NCI-H2081 (cell line): ENCODE results near the gene TMEM106C.
A peak's percentile ranks its signal among the peaks of the same experiment; 100 is the strongest.

Experiments used
- DNase-seq, 2 experiments: peaks; one replicate each; lab custom pipeline; 2025; lab: John Stamatoyannopoulos, UW

The TMEM106C gene

DNA sequence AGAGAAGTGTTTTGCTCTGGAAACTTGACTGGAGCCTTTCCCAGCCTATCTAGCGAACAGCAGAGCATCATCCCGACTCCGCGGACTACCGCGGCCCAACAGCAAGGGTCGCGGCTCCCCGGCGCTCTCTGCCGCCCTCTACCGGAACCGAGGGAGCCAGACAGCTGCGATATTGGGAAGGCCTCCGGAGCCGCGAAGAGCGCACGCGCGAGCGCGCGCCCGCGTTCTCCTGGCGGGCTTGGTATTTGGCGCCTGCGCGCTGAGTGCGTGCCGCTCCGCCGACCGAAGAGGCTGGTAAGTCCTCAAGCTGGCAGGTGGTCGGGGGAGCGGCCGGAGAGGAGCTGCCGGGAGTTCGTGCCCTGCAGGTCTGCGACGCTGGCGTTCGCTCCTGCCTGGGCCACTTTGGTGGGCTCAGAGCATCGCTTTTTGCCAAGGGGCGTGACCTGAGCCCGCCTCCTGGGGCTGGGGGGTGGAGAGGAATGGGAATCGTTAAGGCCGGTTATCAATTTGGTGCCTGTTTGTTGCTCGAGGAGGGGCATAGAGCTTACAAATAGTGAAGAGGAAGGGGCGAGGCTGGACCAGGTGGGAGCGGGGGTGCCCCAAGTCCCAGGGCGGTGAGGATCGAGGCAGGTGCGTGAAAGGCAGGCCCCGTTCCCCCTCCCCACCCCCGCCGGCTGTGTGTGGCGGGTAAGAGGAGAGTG lies at the start of gene TMEM106C:
TSS of gene TMEM106C (plus strand) at position 257 of the 701 bp plus-strand sequence. CDS start 641 bp downstream, outside the sequence.
- peak; percentile 90 to 92 for DNase-seq

DNA sequence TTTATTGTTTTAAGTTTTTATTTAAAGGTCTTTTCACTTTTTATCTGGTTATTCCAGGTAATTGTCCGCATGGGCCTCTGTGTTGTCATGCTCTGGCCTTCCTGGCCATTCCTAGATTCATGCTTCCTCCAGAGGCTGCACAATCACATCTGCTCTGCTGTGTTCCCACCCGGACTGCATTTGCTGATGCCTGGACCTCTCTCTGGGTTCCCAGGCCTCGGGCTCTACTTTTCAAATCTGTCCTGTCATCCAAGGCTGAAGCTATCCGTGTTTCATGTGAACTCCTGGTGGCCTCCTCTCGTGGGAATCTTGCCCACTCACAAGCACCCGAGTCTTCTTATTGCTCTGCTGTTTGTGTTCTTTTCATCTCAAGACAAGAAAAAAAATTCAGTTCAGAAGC lies 42.5 kb upstream of the TMEM106C start:
- DNase-seq = no peak

- no peak for DNase-seq
These were observed 41.5 kb upstream of the TMEM106C start for GRCh38 chr12:47921907-47922306.

- DNase-seq = no peak
These were observed 36.0 kb upstream of the TMEM106C start for GRCh38 chr12:47927346-47927745.

GRCh38 chr12:47930634-47931033 lies 32.8 kb upstream of the TMEM106C start:
- no peak for DNase-seq

- DNase-seq = no peak
These were observed 32.2 kb upstream of the TMEM106C start for GRCh38 chr12:47931187-47931586.

DNA sequence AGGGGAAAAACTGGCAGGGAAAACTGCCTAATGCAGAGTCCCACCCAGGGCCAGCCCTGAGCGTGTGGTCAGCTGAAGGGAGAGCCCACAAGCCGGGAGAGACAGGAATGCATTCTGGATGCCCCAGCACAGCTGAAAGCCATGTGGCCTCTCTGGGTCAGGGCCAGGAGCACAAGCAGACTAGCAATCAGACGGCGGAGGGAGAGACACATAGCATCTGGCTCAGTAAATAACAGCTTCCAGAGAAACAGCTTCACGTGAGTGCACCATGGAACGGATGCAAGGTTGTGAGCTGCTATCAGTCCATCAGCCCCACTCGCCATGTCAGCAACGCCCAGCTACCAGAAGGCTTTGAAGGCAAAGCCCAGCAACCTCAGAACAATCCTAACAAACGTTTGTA lies 28.2 kb upstream of the TMEM106C start:
- DNase-seq = no peak

GRCh38 chr12:47938093-47938492 lies 25.3 kb upstream of the TMEM106C start:
- no peak for DNase-seq

- DNase-seq = no peak
These were observed 24.8 kb upstream of the TMEM106C start for GRCh38 chr12:47938594-47938993.

- peak in 1 of 2 experiments; percentile 5 for DNase-seq
These were observed 24.3 kb upstream of the TMEM106C start for GRCh38 chr12:47939009-47939601.

- no peak for DNase-seq
These were observed 22.5 kb upstream of the TMEM106C start for GRCh38 chr12:47940773-47941474.

- no peak for DNase-seq
These were observed 22.0 kb upstream of the TMEM106C start for GRCh38 chr12:47941475-47941780.

DNA sequence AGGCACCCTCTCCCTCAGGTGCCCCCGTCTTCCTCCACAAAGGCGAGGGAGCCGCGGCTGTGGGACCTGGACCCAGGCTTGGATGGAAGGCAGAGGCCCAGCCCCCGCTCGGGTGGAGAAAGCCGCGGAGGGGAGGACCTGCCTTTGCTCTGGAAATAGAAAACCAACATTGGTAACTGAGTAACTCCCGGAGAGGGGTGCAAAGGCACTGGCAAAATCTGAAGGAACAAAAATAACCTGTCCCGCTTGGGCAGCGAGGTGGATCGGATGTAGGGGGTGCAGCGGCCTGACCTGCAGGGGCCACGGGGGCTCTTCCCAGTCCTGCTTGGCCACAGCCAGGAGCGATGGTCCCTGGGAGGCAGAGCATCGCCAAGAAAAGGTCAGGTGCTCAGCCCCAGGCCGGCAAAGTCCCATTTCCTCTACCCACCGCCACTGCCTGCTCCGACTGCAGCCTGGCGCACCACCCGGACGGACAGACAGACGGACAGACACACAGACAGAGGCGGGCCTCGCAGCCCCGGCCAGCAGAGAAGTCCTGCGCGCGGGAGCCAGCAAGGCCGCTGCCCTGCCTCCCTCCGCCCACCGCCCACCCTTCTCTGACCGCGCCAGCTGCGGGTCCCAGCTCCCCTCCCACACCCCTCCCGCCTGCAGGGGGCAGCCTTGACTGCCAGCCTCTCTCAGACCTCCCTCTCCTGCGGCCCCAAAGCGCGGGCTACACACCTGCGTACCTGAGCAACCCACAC lies 21.4 kb upstream of the TMEM106C start:
- DNase-seq = no peak

GRCh38 chr12:47942614-47943225 lies 20.7 kb upstream of the TMEM106C start:
- no peak for DNase-seq

GRCh38 chr12:47943623-47944340 lies 19.6 kb upstream of the TMEM106C start:
- DNase-seq = no peak

DNA sequence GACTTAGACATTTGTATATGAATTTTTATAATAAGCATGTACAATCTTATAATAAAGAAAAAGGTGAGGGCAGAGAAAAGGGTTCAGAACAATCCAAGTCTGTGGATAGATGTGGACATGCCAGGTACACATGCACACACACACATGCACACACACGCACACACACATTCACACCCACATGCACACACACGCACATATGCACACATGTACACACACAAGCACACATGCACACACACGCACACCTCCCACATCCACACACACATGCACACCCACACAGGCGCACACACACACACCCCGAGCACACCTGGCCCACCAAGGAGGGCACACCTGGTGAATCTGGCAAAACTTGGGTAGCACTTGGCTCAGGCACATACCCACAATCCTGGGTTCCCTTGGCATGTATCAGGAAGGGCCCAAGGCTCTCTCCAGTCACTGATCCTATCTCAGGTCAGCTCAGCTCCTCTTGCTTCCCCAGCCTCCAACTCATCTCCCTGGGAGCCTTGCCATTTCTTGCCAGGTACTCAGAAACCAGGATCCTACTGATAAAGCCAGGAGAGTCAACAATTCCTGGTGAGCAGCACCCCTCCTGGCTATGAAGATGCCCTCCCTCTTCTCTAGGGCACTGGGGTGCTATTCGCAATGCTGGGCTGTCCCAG lies 18.6 kb upstream of the TMEM106C start:
- no peak for DNase-seq

- DNase-seq = no peak
These were observed 18.1 kb upstream of the TMEM106C start for GRCh38 chr12:47945341-47945728.

DNA sequence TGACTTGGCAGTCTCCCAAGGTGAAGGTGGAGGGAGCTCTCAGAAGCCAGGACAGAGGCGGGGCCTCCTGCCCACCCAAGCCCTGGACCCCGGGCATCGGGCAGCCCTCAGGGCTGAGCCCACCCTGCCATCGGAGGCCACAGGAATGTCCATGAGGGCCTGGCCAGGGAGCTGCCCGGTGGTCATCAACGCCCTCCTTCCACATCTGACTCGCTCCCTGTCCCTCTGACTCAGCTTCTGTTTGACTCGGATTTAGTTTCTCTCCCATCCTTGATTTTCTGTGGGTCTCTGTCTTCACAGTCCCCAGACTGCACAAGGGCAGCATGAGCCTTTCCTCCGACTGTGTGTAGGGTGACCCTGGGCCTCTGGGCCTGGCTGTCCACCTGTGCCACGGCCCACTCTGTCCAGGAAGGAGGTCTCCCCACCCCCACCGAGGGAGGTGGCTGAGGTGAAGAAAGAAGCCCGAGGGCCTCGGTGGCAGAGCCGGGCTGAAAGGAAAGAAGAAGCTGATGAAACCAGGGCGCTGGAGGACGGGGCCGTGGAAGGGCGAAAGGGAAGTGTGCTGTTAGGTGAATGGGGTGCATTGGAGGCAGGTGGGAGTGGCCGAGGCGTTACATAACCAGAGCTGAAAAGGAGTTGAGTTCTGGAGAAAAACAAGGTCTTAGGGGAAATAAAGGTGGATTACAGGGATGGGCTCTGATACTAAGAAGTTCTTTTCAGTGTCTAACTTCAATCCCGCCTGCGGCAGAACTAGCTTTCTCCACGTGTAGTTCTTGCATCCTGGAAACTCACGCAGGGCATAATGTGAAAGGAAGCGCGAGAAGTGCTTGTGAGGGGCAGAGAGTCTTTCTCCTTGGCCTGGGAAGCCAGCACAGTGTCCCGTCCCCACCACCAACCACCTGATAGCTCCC lies 16.7 kb upstream of the TMEM106C start:
- no peak for DNase-seq

GRCh38 chr12:47947341-47947740 lies 16.1 kb upstream of the TMEM106C start:
- no peak for DNase-seq
